ENCODE measurements around the gene EPHA7.

EPHA7 gene

GRCh38 chr6:93307505-93308409 lies 111.6 kb downstream of the EPHA7 start:
- H3K27me3 ChIP-seq (replicated peaks) = no peaks in the 10 kb centered on the region
- in situ Hi-C loops (cut with HindIII; ENCODE audit: low pct_ligation_motif_present, low sequenced_read_pairs) = no loop called here
- no peak overlapping the region for H3K27ac ChIP-seq
- no peak for TF ChIP-seq CTCF (IDR thresholded peaks at IDR 0.05; ENCODE audit: low read depth, low read length, missing control alignments)
- no peak for DNase-seq
- no peaks in the 10 kb centered on the region for H3K36me3 ChIP-seq (replicated peaks)
- no peak overlapping the region for H3K4me3 ChIP-seq (ENCODE audit: low read depth, low read length)

- H3K27me3 ChIP-seq (replicated peaks) = no peaks in the 10 kb centered on the region
- no peak overlapping the region for H3K4me3 ChIP-seq (ENCODE audit: low read depth, low read length)
- H3K27ac ChIP-seq = no peak overlapping the region
- H3K36me3 ChIP-seq (replicated peaks) = no peaks in the 10 kb centered on the region
- DNase-seq = no peak
- no peak for TF ChIP-seq CTCF (IDR thresholded peaks at IDR 0.05; ENCODE audit: low read depth, low read length, missing control alignments)
- in situ Hi-C loops (cut with HindIII; ENCODE audit: low pct_ligation_motif_present, low sequenced_read_pairs) = no loop called here
These were observed 114.3 kb downstream of the EPHA7 start for GRCh38 chr6:93305088-93305487.

GRCh38 chr6:93304505-93304904 lies 114.9 kb downstream of the EPHA7 start:
- no peak for TF ChIP-seq CTCF (IDR thresholded peaks at IDR 0.05; ENCODE audit: low read depth, low read length, missing control alignments)
- in situ Hi-C loops (cut with HindIII; ENCODE audit: low pct_ligation_motif_present, low sequenced_read_pairs) = no loop called here
- H3K27me3 ChIP-seq (replicated peaks) = no peaks in the 10 kb centered on the region
- no peaks in the 10 kb centered on the region for H3K36me3 ChIP-seq (replicated peaks)
- no peak for DNase-seq
- H3K4me3 ChIP-seq (ENCODE audit: low read depth, low read length) = no peak overlapping the region
- H3K27ac ChIP-seq = no peak overlapping the region

GRCh38 chr6:93300661-93301060 lies 118.7 kb downstream of the EPHA7 start:
- in situ Hi-C loops (cut with HindIII; ENCODE audit: low pct_ligation_motif_present, low sequenced_read_pairs) = no loop called here
- no peaks in the 10 kb centered on the region for H3K27me3 ChIP-seq (replicated peaks)
- H3K4me3 ChIP-seq (ENCODE audit: low read depth, low read length) = no peak overlapping the region
- H3K27ac ChIP-seq = no peak overlapping the region
- H3K36me3 ChIP-seq (replicated peaks) = no peaks in the 10 kb centered on the region
- DNase-seq = no peak
- no peak for TF ChIP-seq CTCF (IDR thresholded peaks at IDR 0.05; ENCODE audit: low read depth, low read length, missing control alignments)

- TF ChIP-seq CTCF (IDR thresholded peaks at IDR 0.05; ENCODE audit: low read depth, low read length, missing control alignments) = no peak
- Histone ChIP-seq H3K36me3 (replicated peaks) (no peaks in the 10 kb centered on the region), H3K27me3 (replicated peaks) (no peaks in the 10 kb centered on the region), H3K27ac (no peak overlapping the region), H3K4me3 (ENCODE audit: low read depth, low read length) (no peak overlapping the region)
- in situ Hi-C loops (cut with HindIII; ENCODE audit: low pct_ligation_motif_present, low sequenced_read_pairs) = no loop called here
- no peak for DNase-seq
These were observed 119.7 kb downstream of the EPHA7 start for GRCh38 chr6:93299622-93300021.
